SU-DHL-6 (cell line): ENCODE data around the gene KIF1A.

Source experiments
- H2AFZ ChIP-seq: fragments of 200-600 bp; sonication (generic); 2 replicates; pipeline ENCODE4 v1.6.1; 2014; ENCODE audit warnings: low read depth, mild to moderate bottlenecking, moderate library complexity, mixed read lengths, antibody characterized with exemption, low read length; ENCODE audit not compliant: severe bottlenecking
- H3F3A ChIP-seq: fragments of 200-600 bp; shearing (Covaris generic); 2 replicates; pipeline ENCODE4 v1.6.0; 2016; ENCODE audit warnings: antibody characterized with exemption, mild to moderate bottlenecking; ENCODE audit not compliant: insufficient read depth
- H3K27ac ChIP-seq: fragments of 200-600 bp; sonication (generic); 2 replicates; pipeline ENCODE4 v1.5.1; 2016; ENCODE audit warnings: low read depth, mild to moderate bottlenecking, low read length, moderate library complexity, mixed read lengths
- H3K27me3 ChIP-seq: fragments of 200-600 bp; sonication (generic), shearing (Covaris generic); 2 replicates; pipeline ENCODE4 v1.6.0; 2014; ENCODE audit warnings: mild to moderate bottlenecking, low read length
- H3K36me3 ChIP-seq: fragments of 200-600 bp; sonication (generic); 2 replicates; pipeline ENCODE4 v1.6.1; 2014; ENCODE audit warnings: mild to moderate bottlenecking, low read length, mixed read lengths
- H3K4me2 ChIP-seq: fragments of 300-600, 200-600 bp; shearing (Covaris generic), sonication (generic); 2 replicates; pipeline ENCODE4 v1.6.0; 2014; ENCODE audit warnings: low read length, low read depth, mild to moderate bottlenecking; ENCODE audit not compliant: poor library complexity, severe bottlenecking
- H3K4me3 ChIP-seq: fragments of 200-600 bp; sonication (generic); 2 replicates; pipeline ENCODE4 v1.5.1; 2014; ENCODE audit warnings: antibody characterized with exemption, low read length, mild to moderate bottlenecking, mixed read lengths; ENCODE audit not compliant: insufficient read depth, poor library complexity, severe bottlenecking
- H3K79me2 ChIP-seq: fragments of 200-600 bp; sonication (generic); 2 replicates; pipeline ENCODE4 v1.6.1; 2014; ENCODE audit warnings: mild to moderate bottlenecking, low read length, moderate library complexity; ENCODE audit not compliant: insufficient read depth
- H3K9ac ChIP-seq: fragments of 200-600 bp; sonication (generic); 2 replicates; pipeline ENCODE4 v1.7.0; 2014; ENCODE audit warnings: mild to moderate bottlenecking, low read length
- H3K9me2 ChIP-seq: fragments of 200-600 bp; sonication (generic); replicated peaks from 2 replicates; pipeline ENCODE4 v1.6.1; 2014; ENCODE audit warnings: low read length; ENCODE audit not compliant: insufficient read depth
- H3K9me3 ChIP-seq: fragments of 200-600 bp; sonication (generic); 2 replicates; pipeline ENCODE4 v1.6.1; 2014; ENCODE audit warnings: low read length, mixed read lengths; ENCODE audit not compliant: insufficient read depth
- H4K20me1 ChIP-seq: fragments of 200-600 bp; sonication (generic); 2 replicates; pipeline ENCODE4 v1.6.1; 2014; ENCODE audit warnings: low read depth, mild to moderate bottlenecking, antibody characterized with exemption, low read length, moderate library complexity, mixed read lengths
- EZH2phosphoT487 ChIP-seq: fragments of 200-600 bp; sonication (generic), shearing (Covaris generic); conservative IDR thresholded peaks from 2 replicates; pipeline ENCODE4 v1.6.1; 2018; ENCODE audit warnings: mild to moderate bottlenecking, antibody characterized with exemption, low read length, moderate library complexity, mixed read lengths
- TF ChIP-seq, protein P1 (sequence below): fragments of 200-600 bp; sonication (generic); IDR thresholded peaks from one replicate; pipeline ENCODE4 v1.5.1; 2017; ENCODE audit warnings: antibody characterized with exemption, mild to moderate bottlenecking, low read length, moderate library complexity; ENCODE audit not compliant: insufficient read depth, poor library complexity, severe bottlenecking

Gene KIF1A

DNA sequence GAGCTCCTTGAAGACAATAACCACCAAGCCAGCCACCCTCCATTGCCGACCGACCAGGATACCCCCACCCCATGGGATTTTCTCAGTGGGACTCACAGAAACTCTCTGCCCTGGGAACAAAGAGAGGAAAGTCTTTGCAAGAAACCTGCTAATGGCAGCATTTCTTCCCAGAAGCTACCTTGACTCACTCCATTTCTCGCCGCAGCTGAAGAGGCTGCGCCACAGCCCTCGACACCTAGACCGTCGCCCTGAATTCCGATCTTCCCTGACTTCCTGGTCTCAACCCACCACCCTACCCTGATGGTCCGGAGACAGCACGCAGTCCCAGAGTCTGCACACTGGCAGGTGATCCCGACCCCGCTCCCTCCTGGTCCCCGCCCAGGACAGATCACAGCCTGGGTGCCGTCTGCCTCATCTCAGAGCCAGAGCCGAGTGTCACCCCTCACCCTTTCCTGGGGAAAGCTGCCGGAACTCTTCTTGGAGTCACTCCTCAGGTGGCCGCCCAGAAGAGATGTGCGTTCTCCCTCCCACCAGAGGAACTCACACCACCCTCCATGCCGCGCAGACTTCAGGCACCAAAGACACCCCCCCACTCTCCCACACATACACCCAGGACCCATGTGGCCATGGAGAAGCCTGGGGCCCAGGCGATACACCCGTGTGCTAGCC, 103.8 kb downstream of the KIF1A start:
- no peaks in the 10 kb centered on the region for H4K20me1 ChIP-seq
- H3F3A ChIP-seq = no peaks in the 10 kb centered on the region

GRCh38 chr2:240714747-240715725, 105.0 kb downstream of the KIF1A start:
- TF ChIP-seq, protein P1, sequence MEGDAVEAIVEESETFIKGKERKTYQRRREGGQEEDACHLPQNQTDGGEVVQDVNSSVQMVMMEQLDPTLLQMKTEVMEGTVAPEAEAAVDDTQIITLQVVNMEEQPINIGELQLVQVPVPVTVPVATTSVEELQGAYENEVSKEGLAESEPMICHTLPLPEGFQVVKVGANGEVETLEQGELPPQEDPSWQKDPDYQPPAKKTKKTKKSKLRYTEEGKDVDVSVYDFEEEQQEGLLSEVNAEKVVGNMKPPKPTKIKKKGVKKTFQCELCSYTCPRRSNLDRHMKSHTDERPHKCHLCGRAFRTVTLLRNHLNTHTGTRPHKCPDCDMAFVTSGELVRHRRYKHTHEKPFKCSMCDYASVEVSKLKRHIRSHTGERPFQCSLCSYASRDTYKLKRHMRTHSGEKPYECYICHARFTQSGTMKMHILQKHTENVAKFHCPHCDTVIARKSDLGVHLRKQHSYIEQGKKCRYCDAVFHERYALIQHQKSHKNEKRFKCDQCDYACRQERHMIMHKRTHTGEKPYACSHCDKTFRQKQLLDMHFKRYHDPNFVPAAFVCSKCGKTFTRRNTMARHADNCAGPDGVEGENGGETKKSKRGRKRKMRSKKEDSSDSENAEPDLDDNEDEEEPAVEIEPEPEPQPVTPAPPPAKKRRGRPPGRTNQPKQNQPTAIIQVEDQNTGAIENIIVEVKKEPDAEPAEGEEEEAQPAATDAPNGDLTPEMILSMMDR = no peak
- no peak for TF ChIP-seq EZH2phosphoT487
- no peaks in the 10 kb centered on the region for H3K36me3 ChIP-seq
- H4K20me1 ChIP-seq = no peaks in the 10 kb centered on the region
- no peaks in the 10 kb centered on the region for H3K27me3 ChIP-seq
- H3K4me2 ChIP-seq = no peak overlapping the region
- no peaks in the 10 kb centered on the region for H3K79me2 ChIP-seq
- H3K9ac ChIP-seq = no peak overlapping the region
- H3K9me3 ChIP-seq = no peaks in the 10 kb centered on the region
- H3K4me3 ChIP-seq = no peak overlapping the region
- no peak overlapping the region for H2AFZ ChIP-seq
- no peaks in the 10 kb centered on the region for H3K9me2 ChIP-seq
- no peaks in the 10 kb centered on the region for H3F3A ChIP-seq
- H3K27ac ChIP-seq = no peak overlapping the region

More for the DNA sequence above, 103.8 kb downstream of the KIF1A start:
- Histone ChIP-seq H2AFZ (no peak overlapping the region), H3K4me3 (no peak overlapping the region), H3K79me2 (no peaks in the 10 kb centered on the region), H3K4me2 (no peak overlapping the region), H3K9ac (no peak overlapping the region), H3K27ac (no peak overlapping the region), H3K9me3 (no peaks in the 10 kb centered on the region), H3K27me3 (no peaks in the 10 kb centered on the region), H3K9me2 (no peaks in the 10 kb centered on the region), H3K36me3 (no peaks in the 10 kb centered on the region)
- TF ChIP-seq EZH2phosphoT487 = no peak
- TF ChIP-seq, protein P1 = no peak

DNA sequence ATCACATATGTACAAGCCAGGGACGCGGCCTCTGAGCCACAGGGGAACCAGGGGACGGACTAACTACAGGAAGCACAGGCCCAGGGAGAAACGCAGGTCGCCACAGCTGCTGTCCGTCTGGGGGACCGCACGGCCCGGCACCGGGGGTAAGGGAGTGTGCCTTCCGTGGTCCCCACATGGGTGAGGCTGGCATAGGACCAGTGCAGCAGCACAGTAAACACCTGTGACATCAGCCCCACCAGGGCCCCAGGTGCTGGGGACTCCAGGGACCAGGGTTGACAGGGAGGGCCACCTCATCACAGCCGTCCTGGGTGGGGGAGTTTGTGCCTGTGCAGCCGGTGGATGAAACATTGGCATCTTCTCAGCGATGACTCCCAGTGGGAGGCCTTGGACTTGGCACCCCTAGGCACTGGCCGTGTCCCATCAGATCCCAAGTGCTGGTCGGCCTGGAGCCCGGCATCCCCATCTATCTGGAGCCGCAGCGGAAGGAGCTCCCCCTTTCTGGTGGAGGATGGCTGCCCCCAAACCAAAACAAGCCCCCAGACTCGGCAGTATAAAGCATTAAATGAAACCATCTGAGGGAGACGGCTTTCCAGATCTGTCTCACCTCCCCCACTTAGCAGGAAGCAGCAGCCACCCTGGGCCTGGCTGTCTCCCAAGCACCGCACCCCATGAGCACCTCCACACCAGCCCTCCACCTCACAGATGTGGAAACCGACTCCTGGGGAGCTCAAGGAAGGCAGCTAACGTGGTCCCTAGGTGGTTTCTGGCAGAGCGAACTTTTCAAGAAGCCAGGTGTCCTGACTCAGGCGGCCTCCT, 105.9 kb downstream of the KIF1A start:
- Histone ChIP-seq H3K36me3 (no peaks in the 10 kb centered on the region), H3K79me2 (no peaks in the 10 kb centered on the region), H4K20me1 (no peaks in the 10 kb centered on the region), H3F3A (no peaks in the 10 kb centered on the region), H3K9me3 (no peaks in the 10 kb centered on the region), H3K27me3 (no peaks in the 10 kb centered on the region), H3K9me2 (no peaks in the 10 kb centered on the region), H3K9ac (no peak overlapping the region), H3K4me3 (no peak overlapping the region), H2AFZ (no peak overlapping the region), H3K4me2 (no peak overlapping the region), H3K27ac (no peak overlapping the region)
- no peak for TF ChIP-seq EZH2phosphoT487
- TF ChIP-seq, protein P1 = no peak
